Right lobe of liver (tissue), 6 donors: ENCODE results near the gene EEFSEC. TPM values are rescaled to one million over a fixed set of nuclear protein-coding genes. Genes with fewer than 3 reads are reported as not detected.

Experiments
- ATAC-seq, 4 donors: fragments of 200-7000 bp; cut with Tn5 transposase; one replicate each; pipeline ENCODE4 v1.9.1; 2020; ENCODE audit warnings: mild to moderate bottlenecking in 4 of 4, moderate library complexity in 4 of 4
- DNase-seq, 3 donors: peaks; one replicate each; pipeline ENCODE4 v3.0.0-alpha.2; 2020
- H3K27ac ChIP-seq, 3 donors: fragments of 200-600 bp; one replicate each; pipeline ENCODE4 v1.8.0; 2022
- H3K27me3 ChIP-seq, 2 donors: fragments of 200-600 bp; one replicate each; pipeline ENCODE4 v1.8.0; 2022
- H3K36me3 ChIP-seq, 4 donors: fragments of 200-600 bp; sonication (generic) in 1 of 4; one replicate each; pipeline versions ENCODE4 v1.5.1 to v1.8.0; 2017 to 2022; ENCODE audit warnings: control low read depth in 1 of 4
- H3K4me1 ChIP-seq, 4 donors: fragments of 200-600 bp; sonication (generic) in 1 of 4; one replicate each; pipeline versions ENCODE4 v1.5.1 to v1.8.0; 2017 to 2022; ENCODE audit warnings: control low read depth in 1 of 4
- H3K4me3 ChIP-seq, 3 donors: fragments of 200-600 bp; one replicate each; pipeline ENCODE4 v1.8.0; 2022
- H3K9me3 ChIP-seq, 4 donors: fragments of 200-600 bp; sonication (generic) in 1 of 4; one replicate each; pipeline versions ENCODE4 v1.5.1 to v1.8.0; 2017 to 2022; ENCODE audit warnings: control low read depth in 1 of 4
- POLR2A ChIP-seq: fragments of 450-650 bp; IDR thresholded peaks from one replicate; pipeline ENCODE4 v1.6.1; 2017; ENCODE audit warnings: antibody characterized with exemption, mild to moderate bottlenecking
- WGBS: methylation state at CpG from one replicate; pipeline ENCODE4 v1.1.6; 2018; ENCODE audit warnings: low coverage, low lambda C conversion rate; ENCODE audit not compliant: insufficient coverage; ENCODE audit errors: missing lambda C conversion rate; 5-methylcytosine and 5-hydroxymethylcytosine counted together
- intact Hi-C, 2 donors: fragments of 100-400 bp; cut with DNase I; formaldehyde crosslinking; loops; one replicate each; pipeline versions ENCODE4 v1.11.2 to v1.14.1; 2022
- total RNA-seq, 6 experiments: library from RNA; depleted of rRNA in 2 of 6; stranded (reverse); fragments of >200 nt in 2 of 6; fragmentation: NEBNext Ultra II Directional in 3 of 6; extraction: Animal tissue kit (Norgen Biotek cat#: 25700) in 3 of 6; gene quantifications; one replicate each; pipeline versions ENCODE4 v1.1.0 to v1.2.4, GENCODE V29; 2016 to 2023
- TF ChIP-seq, protein P1 (sequence below), 4 donors: fragments of 200-600 bp in 3 of 4; fragments of 450-650 bp in 1 of 4; IDR thresholded peaks; one replicate each; pipeline versions ENCODE4 v1.5.1 to v1.8.0; 2016 to 2022; ENCODE audit warnings: antibody characterized with exemption in 4 of 4, mild to moderate bottlenecking in 2 of 4
- donor health status: DM: no; HTN: yes; CAD: no.
- donor health status: DM: no; HTN: no; CAD: no.
- donor health status: DM: no; HTN: no; CAD: no.
- donor health status: DM: no; HTN: yes; CAD: no.
- donor health status: DM: no; HTN: yes; CAD: no.

EEFSEC gene
- total RNA-seq, 6 experiments from 2014 or later, result 10.1 to 24.0 (median 13.4) TPM

DNA sequence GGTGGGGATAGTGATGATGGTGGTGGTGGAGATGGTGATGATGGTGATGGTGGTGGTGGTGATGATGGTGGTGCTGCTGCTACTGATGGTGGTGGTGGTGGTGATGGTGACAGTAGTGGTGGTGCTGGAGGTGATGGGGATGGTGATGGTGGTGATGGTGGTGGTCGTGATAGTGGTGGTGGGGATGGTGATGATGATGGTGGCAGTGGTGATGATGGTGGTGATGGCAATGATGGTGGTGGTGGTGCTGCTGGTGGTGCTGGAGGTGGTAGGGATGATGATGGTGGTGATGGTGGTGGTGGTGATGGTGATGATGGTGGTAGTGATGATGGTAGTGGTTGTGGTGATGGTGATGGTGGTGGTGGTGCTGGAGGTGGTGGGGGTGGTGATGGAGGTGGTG is 292.1 kb downstream of the EEFSEC start:
- 76% methylated on average over 1 of the region's 1 CpG for WGBS
- no peaks in the 10 kb centered on the region for H3K4me1 ChIP-seq

DNA sequence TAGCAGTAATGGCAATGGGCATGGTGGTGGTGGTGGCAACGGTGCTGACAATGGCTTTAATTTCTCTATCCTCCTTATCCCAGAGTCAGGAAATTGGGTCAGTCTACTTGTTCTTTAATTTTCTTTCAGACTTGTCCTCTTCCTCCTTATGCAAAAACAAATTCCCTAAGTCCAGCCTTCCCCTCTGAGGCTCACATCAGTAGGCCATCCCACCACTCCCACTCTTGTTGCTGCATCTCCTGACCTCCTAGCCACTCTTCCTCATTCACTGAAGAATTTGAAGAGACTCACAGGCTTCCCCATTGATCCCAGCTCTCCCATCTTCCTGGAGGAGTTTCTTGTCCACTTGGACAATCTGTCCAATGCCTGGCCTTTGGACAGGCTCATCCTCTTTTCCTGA is 293.5 kb downstream of the EEFSEC start:
- intact Hi-C loops, result no loop called here
- no peaks in the 10 kb centered on the region for H3K36me3 ChIP-seq

More for the DNA sequence above, 292.1 kb downstream of the EEFSEC start:
- H3K27me3 ChIP-seq, result no peaks in the 10 kb centered on the region
- no peak for ATAC-seq
- H3K4me3 ChIP-seq, result no peak overlapping the region
- no peaks in the 10 kb centered on the region for H3K9me3 ChIP-seq
- TF ChIP-seq, protein P1, sequence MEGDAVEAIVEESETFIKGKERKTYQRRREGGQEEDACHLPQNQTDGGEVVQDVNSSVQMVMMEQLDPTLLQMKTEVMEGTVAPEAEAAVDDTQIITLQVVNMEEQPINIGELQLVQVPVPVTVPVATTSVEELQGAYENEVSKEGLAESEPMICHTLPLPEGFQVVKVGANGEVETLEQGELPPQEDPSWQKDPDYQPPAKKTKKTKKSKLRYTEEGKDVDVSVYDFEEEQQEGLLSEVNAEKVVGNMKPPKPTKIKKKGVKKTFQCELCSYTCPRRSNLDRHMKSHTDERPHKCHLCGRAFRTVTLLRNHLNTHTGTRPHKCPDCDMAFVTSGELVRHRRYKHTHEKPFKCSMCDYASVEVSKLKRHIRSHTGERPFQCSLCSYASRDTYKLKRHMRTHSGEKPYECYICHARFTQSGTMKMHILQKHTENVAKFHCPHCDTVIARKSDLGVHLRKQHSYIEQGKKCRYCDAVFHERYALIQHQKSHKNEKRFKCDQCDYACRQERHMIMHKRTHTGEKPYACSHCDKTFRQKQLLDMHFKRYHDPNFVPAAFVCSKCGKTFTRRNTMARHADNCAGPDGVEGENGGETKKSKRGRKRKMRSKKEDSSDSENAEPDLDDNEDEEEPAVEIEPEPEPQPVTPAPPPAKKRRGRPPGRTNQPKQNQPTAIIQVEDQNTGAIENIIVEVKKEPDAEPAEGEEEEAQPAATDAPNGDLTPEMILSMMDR (IDR thresholded peaks at IDR 0.05), result no peak
- TF ChIP-seq POLR2A, result no peak
- DNase-seq, result no peak
- no peaks in the 10 kb centered on the region for H3K36me3 ChIP-seq
- intact Hi-C loops, result no loop called here
- H3K27ac ChIP-seq, result no peak overlapping the region

DNA sequence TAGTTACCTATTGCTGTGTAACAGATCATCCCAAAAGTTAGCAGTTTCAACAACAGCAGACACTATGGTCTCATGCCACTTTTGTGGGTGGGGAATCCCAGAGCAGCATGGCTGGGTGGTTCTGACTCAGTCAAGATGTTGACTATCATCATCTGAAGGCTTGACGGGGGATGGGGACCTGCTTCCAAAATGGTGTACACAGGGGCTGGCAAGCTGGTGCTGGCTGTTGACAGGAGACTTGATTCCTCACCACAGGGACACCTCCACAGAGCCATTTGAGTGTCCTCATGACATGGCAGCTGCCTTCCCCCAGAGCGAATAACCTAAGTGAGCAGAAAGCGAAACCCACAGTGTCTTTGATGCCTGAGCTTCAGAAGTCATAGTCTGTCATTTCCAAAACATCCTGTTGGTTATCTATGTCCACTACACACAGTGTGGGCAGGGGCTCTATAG is 294.3 kb downstream of the EEFSEC start:
- Histone ChIP-seq H3K27me3 (no peaks in the 10 kb centered on the region), H3K27ac (no peak overlapping the region), H3K9me3 (no peaks in the 10 kb centered on the region), H3K4me3 (no peak overlapping the region), H3K4me1 (no peaks in the 10 kb centered on the region), H3K36me3 (no peaks in the 10 kb centered on the region)
- no peak for ATAC-seq
- intact Hi-C loops, result no loop called here
- WGBS, result no CpG with 5 or more reads among the region's 3 CpGs
- TF ChIP-seq, protein P1 (IDR thresholded peaks at IDR 0.05), result no peak
- no peak for TF ChIP-seq POLR2A
- no peak for DNase-seq

More for the DNA sequence above, 293.5 kb downstream of the EEFSEC start:
- no peaks in the 10 kb centered on the region for H3K27me3 ChIP-seq
- H3K27ac ChIP-seq, result no peak overlapping the region
- TF ChIP-seq POLR2A, result no peak
- TF ChIP-seq, protein P1 (IDR thresholded peaks at IDR 0.05), result no peak
- no peak overlapping the region for H3K4me3 ChIP-seq
- H3K9me3 ChIP-seq, result no peaks in the 10 kb centered on the region
- no peaks in the 10 kb centered on the region for H3K4me1 ChIP-seq
- DNase-seq (no peak), ATAC-seq (no peak)
- WGBS, result 64% methylated on average over 1 of the region's 1 CpG

DNA sequence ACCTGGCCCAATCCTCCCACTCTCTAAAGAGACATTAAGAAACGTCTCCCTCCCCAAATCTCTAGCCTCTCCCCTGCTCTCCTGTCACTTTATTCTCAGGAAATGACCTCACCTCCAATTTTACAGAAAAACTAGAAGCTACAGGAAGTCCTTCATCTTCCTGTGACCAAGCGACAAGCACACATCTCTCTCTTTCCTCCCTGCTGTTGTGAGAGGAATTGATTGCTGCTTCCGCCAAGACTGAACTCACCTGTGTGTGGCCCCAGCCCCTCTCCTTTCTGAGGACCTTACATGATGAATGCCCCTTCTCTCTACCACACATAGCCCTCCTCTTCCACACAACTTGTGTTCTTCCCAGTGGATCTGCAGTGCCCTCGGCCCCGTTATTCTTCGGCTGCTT is 295.2 kb downstream of the EEFSEC start:
- WGBS, result 50% methylated on average over 6 of the region's 6 CpGs
- Histone ChIP-seq H3K4me1 (no peaks in the 10 kb centered on the region), H3K27ac (no peak overlapping the region), H3K27me3 (no peaks in the 10 kb centered on the region), H3K9me3 (no peaks in the 10 kb centered on the region), H3K36me3 (no peaks in the 10 kb centered on the region), H3K4me3 (no peak overlapping the region)
- intact Hi-C loops, result no loop called here
- ATAC-seq (no peak), DNase-seq (no peak)
- no peak for TF ChIP-seq POLR2A
- TF ChIP-seq, protein P1 (IDR thresholded peaks at IDR 0.05), result no peak
